CD4-positive, alpha-beta T cell treated with Interleukin-17A for 1 hour (primary cell): Measurements from ENCODE around the gene TMPRSS11F.
"Not testable (repeated sequence)": the region's sequence is repeated elsewhere in the genome, so short reads cannot be mapped to it uniquely, and the experiment has no call there.

ENCODE experiments used
- DNase-seq: peaks from one replicate; pipeline ENCODE4 v3.0.0-alpha.2; 2020

Gene TMPRSS11F

GRCh38 chr4:68129793-68130192, at the start of gene TMPRSS11F:
TMPRSS11F (minus strand) TSS chr4:68129869; CDS start chr4:68129820, 49 bp downstream.
- DNase-seq, result no peak

- DNase-seq, result no peak
Observed at GRCh38 chr4:68176904-68177303, 47.2 kb upstream of the TMPRSS11F start.

- DNase-seq, result no peak
Observed at GRCh38 chr4:68176500-68176899, 46.8 kb upstream of the TMPRSS11F start.

- DNase-seq, result peak; percentile 24
Observed at GRCh38 chr4:68175562-68176155, 46.0 kb upstream of the TMPRSS11F start.

- DNase-seq, result not testable (repeated sequence)
Observed at GRCh38 chr4:68174389-68174788, 44.7 kb upstream of the TMPRSS11F start.

- DNase-seq, result not testable (repeated sequence)
Observed at GRCh38 chr4:68172147-68172546, 42.5 kb upstream of the TMPRSS11F start.

- DNase-seq, result no peak
Observed at GRCh38 chr4:68167706-68168105, 38.0 kb upstream of the TMPRSS11F start.

GRCh38 chr4:68167166-68167565, 37.5 kb upstream of the TMPRSS11F start:
- DNase-seq, result no peak

- no peak for DNase-seq
Observed at GRCh38 chr4:68163754-68164153, 34.1 kb upstream of the TMPRSS11F start.

GRCh38 chr4:68162196-68162595, 32.5 kb upstream of the TMPRSS11F start:
- DNase-seq, result no peak

GRCh38 chr4:68152411-68152810, 22.7 kb upstream of the TMPRSS11F start:
- no peak for DNase-seq

GRCh38 chr4:68148800-68149685, 19.4 kb upstream of the TMPRSS11F start:
- DNase-seq, result no peak

GRCh38 chr4:68147079-68147478, 17.4 kb upstream of the TMPRSS11F start:
- no peak for DNase-seq

GRCh38 chr4:68145261-68145660, 15.6 kb upstream of the TMPRSS11F start:
- DNase-seq, result no peak

- DNase-seq, result no peak
Observed at GRCh38 chr4:68141852-68142251, 12.2 kb upstream of the TMPRSS11F start.

- no peak for DNase-seq
Observed at GRCh38 chr4:68132342-68132741, 2.7 kb upstream of the TMPRSS11F start.

- no peak for DNase-seq
Observed at GRCh38 chr4:68124262-68124661, 5.4 kb downstream of the TMPRSS11F start.

- no peak for DNase-seq
Observed at GRCh38 chr4:68123525-68123924, 6.1 kb downstream of the TMPRSS11F start.

GRCh38 chr4:68119921-68120320, 9.7 kb downstream of the TMPRSS11F start:
- no peak for DNase-seq

- DNase-seq, result no peak
Observed at GRCh38 chr4:68110441-68110840, 19.2 kb downstream of the TMPRSS11F start.

GRCh38 chr4:68109868-68110267, 19.8 kb downstream of the TMPRSS11F start:
- DNase-seq, result no peak

- DNase-seq, result no peak
Observed at GRCh38 chr4:68082758-68083157, 46.9 kb downstream of the TMPRSS11F start.

- DNase-seq, result no peak
Observed at GRCh38 chr4:68079928-68080327, 49.7 kb downstream of the TMPRSS11F start.

- DNase-seq, result no peak
Observed at GRCh38 chr4:68077737-68078136, 51.9 kb downstream of the TMPRSS11F start.
